Measurements from ENCODE around the gene TMEM106B.

GRCh38 chr7:12256090-12256489 lies 45.0 kb downstream of the TMEM106B start:
- no peak for TF ChIP-seq CTCF (IDR thresholded peaks at IDR 0.05; ENCODE audit: low read length)
- TF ChIP-seq EZH2 (IDR thresholded peaks at IDR 0.05; ENCODE audit: borderline replicate concordance, low read length), result no peak
